Pancreas (tissue), 10 donors: ENCODE measurements around the gene KCNMA1. TPM values are rescaled to one million over a fixed set of nuclear protein-coding genes. Genes with fewer than 3 reads are reported as not detected.

Experiments
- ATAC-seq, 4 donors: fragments of 200-7000 bp; cut with Tn5 transposase; one replicate each; pipeline versions ENCODE4 v1.8.0 to v1.9.1; 2020; ENCODE audit warnings: mild to moderate bottlenecking in 4 of 4, moderate library complexity in 4 of 4
- DNase-seq, 6 donors: peaks; one replicate each; pipeline ENCODE4 v3.0.0-alpha.2; 2020
- FAIRE-seq: peaks from 2 replicates; lab custom pipeline; 2012; peaks lifted over from hg19 to GRCh38; lab: Jason Lieb, UNC
- H3K27ac ChIP-seq, 4 donors: fragments of 200-600 bp; sonication (generic); 1 replicate in 3 of 4; 2 replicates in 1 of 4; pipeline versions ENCODE4 v1.5.0 to v1.8.0; 2020
- H3K27me3 ChIP-seq, 4 donors: fragments of 200-600 bp; one replicate each; pipeline ENCODE4 v1.8.0; 2021
- H3K36me3 ChIP-seq, 3 donors: fragments of 200-600 bp; sonication (generic) in 1 of 3; one replicate each; pipeline versions ENCODE4 v1.5.0 to v1.8.0; 2020 to 2021
- H3K4me1 ChIP-seq, 3 donors: fragments of 200-600 bp; one replicate each; pipeline ENCODE4 v1.8.0; 2021
- H3K4me3 ChIP-seq, 4 donors: fragments of 200-600 bp; sonication (generic) in 2 of 4; one replicate each; pipeline versions ENCODE4 v1.5.0 to v1.8.0; 2020 to 2021
- H3K9me3 ChIP-seq, 4 donors: fragments of 200-600 bp; one replicate each; pipeline ENCODE4 v1.8.0; 2021
- WGBS, 2 donors: extraction: QIAGEN DNeasy Blood & Tissue Kit; methylation state at CpG; one replicate each; pipeline ENCODE4 v1.1.7; 2013; 5-methylcytosine and 5-hydroxymethylcytosine counted together
- intact Hi-C, 3 donors: fragments of 100-400 bp; cut with DNase I; formaldehyde crosslinking; loops; one replicate each; pipeline versions ENCODE4 v1.11.1 to v1.14.2; 2022
- polyA plus RNA-seq, 2 donors: library from polyadenylated mRNA; stranded (reverse); fragments of 200-250 nt; gene quantifications; one replicate each; pipeline ENCODE4 v1.2.3, GENCODE V29; 2013
- total RNA-seq, 6 donors: library from RNA; stranded (reverse); fragmentation: NEBNext Ultra II Directional in 4 of 6; extraction: Animal tissue kit (Norgen Biotek cat#: 25700) in 4 of 6; gene quantifications; one replicate each; pipeline versions ENCODE4 v1.2.1 to v1.2.4, GENCODE V29; 2021 to 2023
- TF ChIP-seq, protein P1 (sequence below), 4 donors: fragments of 200-600 bp; sonication (generic) in 3 of 4; IDR thresholded peaks; one replicate each; pipeline versions ENCODE4 v1.5.0 to v1.8.0; 2021; ENCODE audit warnings: antibody characterized with exemption in 4 of 4
- donor health status: healthy with polysubstance abuse.
- donor health status: DM: no; HTN: no; CAD: no; lungs with moderate emphysema.
- donor health status: DM: no; HTN: no; CAD: no.
- donor health status: control.
- donor health status: control.
- donor health status: Bipolar disorder and iron deficiency.
- donor health status: DM: yes; HTN: yes; CAD: no.
- donor health status: DM: no; HTN: no; CAD: no.
- donor health status: DM: no; HTN: no; CAD: no.
- donor health status: DM: yes; HTN: yes; CAD: no.

KCNMA1 gene
- total and polyA plus RNA-seq, 8 donors = 3.5 to 19.4 (median 9.3) TPM

DNA sequence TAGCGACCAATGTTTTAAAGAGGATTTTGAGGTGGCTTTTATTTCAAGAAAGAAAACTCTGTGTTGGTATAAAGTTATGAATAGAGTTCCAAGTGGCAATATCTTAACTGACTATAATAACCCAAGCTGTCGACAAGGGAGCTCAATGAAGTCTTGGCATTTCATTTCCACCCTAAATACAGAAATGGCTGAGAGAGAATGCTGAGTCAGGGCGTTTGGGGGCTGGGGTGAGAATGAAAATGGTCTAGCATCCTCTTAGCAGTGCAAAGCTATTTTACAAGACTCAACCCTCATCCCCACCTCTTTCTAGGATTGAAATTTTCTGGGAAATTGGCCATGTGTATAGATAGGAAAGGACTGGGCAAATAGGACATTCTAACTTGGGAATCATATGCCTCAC lies 759.1 kb downstream of the KCNMA1 start:
- Histone ChIP-seq H3K4me1 (peaks cover 0 to 5% (median 0%) of the 10 kb centered on the region in 3 donors), H3K27me3 (no peaks in the 10 kb centered on the region), H3K9me3 (no peaks in the 10 kb centered on the region), H3K4me3 (no peak overlapping the region), H3K27ac (no peak overlapping the region), H3K36me3 (no peaks in the 10 kb centered on the region)
- FAIRE-seq (no peak), ATAC-seq (no peak), DNase-seq (no peak)
- TF ChIP-seq, protein P1, sequence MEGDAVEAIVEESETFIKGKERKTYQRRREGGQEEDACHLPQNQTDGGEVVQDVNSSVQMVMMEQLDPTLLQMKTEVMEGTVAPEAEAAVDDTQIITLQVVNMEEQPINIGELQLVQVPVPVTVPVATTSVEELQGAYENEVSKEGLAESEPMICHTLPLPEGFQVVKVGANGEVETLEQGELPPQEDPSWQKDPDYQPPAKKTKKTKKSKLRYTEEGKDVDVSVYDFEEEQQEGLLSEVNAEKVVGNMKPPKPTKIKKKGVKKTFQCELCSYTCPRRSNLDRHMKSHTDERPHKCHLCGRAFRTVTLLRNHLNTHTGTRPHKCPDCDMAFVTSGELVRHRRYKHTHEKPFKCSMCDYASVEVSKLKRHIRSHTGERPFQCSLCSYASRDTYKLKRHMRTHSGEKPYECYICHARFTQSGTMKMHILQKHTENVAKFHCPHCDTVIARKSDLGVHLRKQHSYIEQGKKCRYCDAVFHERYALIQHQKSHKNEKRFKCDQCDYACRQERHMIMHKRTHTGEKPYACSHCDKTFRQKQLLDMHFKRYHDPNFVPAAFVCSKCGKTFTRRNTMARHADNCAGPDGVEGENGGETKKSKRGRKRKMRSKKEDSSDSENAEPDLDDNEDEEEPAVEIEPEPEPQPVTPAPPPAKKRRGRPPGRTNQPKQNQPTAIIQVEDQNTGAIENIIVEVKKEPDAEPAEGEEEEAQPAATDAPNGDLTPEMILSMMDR (IDR thresholded peaks at IDR 0.05) = no peak
- WGBS, 2 donors = 60 to 68% methylated on average over 3 of the region's 3 CpGs
- intact Hi-C loops = no loop called here

DNA sequence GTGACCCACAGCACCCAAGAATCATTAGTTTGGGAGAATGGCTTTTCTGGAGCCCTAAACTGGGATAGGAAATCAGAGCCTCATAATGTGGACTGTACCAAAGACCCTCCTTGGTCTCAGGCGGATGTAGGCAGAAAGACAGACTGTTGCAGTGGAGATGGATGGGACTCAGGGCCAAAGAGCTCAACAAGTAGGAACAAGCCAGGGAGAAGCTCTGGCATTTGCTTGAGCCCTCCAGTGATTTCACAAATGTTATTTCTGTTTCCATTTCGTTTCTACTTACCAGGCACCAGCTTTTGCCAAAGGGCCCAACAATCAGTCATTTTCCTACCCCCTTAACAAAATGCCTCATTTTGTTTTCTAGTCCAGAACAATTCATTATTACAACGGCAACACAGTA lies 762.7 kb downstream of the KCNMA1 start:
- no peak for DNase-seq
- Histone ChIP-seq H3K4me3 (no peak overlapping the region), H3K9me3 (no peaks in the 10 kb centered on the region), H3K36me3 (no peaks in the 10 kb centered on the region), H3K4me1 (peaks cover 0 to 5% (median 0%) of the 10 kb centered on the region in 3 donors), H3K27ac (no peak overlapping the region), H3K27me3 (no peaks in the 10 kb centered on the region)
- intact Hi-C loops = no loop called here
- 82 to 91% methylated on average over 3 of the region's 3 CpGs for WGBS, 2 donors
- no peak for FAIRE-seq
- TF ChIP-seq, protein P1 (IDR thresholded peaks at IDR 0.05) = no peak
- ATAC-seq = no peak

DNA sequence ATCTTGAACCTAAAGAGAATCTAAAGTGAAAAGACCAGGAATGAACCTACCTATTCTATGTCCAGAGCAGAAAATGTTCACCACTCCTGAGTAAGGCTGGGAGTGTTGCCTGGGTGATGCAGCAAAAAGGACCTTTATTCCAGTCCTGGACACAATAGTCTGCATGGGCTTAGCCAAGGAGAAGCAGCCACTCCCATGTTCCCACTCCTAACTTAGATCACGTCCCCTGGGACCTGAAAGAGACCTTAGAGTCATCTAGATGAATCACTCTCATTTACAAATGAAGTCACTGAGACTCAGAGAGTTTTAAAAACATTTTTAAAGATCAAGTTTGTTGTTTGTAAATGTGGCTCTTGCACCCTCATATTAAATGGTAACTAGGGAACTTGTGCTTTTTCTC lies 763.4 kb downstream of the KCNMA1 start:
- Histone ChIP-seq H3K9me3 (no peaks in the 10 kb centered on the region), H3K27ac (no peak overlapping the region), H3K4me1 (peaks cover 0 to 3% (median 0%) of the 10 kb centered on the region in 3 donors), H3K27me3 (no peaks in the 10 kb centered on the region), H3K4me3 (no peak overlapping the region), H3K36me3 (no peaks in the 10 kb centered on the region)
- FAIRE-seq (no peak), DNase-seq (no peak), ATAC-seq (peak in 2 of 4 donors; percentile 36 to 49)
- TF ChIP-seq, protein P1 (IDR thresholded peaks at IDR 0.05) = no peak
- 78 to 100% methylated on average over 1 of the region's 1 CpG for WGBS, 2 donors
- intact Hi-C loops = no loop called here

DNA sequence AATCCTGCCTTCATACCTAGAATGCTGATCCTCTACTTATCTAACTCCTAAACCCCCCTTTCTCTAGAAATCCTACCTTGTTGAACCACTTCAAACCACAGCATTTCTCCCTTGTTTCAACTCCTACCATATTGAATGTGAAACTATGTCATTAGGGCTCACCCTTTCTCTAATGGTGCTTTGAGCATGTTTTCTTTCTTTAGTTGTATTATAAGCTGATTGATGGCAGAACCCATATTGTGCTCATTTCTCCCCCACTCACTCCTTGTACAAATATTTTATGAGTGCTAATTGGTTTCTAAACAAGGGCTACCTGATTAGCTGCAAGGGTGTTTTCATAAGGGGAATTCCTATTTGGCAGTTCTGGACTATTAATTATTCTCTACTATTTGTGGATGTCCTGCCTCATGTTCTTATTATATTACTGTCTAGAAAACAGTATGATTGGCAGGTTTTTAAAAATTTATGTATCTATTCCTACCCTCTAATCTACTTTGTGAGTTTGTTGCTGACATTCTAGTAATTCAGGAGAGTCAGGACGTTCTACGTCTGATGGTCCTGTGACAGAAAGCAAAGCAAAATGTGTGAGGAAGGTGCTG lies 765.8 kb downstream of the KCNMA1 start:
- intact Hi-C loops = no loop called here
- Histone ChIP-seq H3K4me3 (no peak overlapping the region), H3K27ac (no peak overlapping the region), H3K27me3 (no peaks in the 10 kb centered on the region), H3K9me3 (no peaks in the 10 kb centered on the region), H3K36me3 (no peaks in the 10 kb centered on the region), H3K4me1 (no peaks in the 10 kb centered on the region)
- FAIRE-seq = no peak
- WGBS, 2 donors = 75 to 85% methylated on average over 2 of the region's 2 CpGs
- no peak for ATAC-seq
- TF ChIP-seq, protein P1 (IDR thresholded peaks at IDR 0.05) = no peak
- no peak for DNase-seq

DNA sequence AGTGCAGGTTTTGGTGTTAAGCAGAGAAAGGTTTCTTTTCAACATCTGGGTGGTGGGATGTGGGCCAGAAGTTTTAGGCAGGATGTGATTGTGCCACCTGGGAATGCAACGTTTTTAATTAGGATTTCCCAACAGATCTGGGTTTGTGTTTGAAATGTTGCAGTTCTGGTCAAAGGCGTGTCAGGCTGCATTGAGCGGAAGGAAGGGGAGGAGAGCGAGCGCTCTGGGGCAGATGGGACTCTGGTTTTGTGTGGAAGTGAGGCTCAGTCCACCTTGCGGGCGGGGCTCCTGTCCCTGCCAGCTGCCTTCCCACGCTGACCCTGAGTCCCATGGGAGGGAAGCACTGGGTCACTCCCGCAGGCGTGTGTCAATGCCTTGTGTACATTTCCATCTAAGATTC lies 767.7 kb downstream of the KCNMA1 start:
- no peak for FAIRE-seq
- no peaks in the 10 kb centered on the region for H3K27me3 ChIP-seq
- intact Hi-C loops = no loop called here
- H3K9me3 ChIP-seq = no peaks in the 10 kb centered on the region
- ATAC-seq = no peak
- H3K36me3 ChIP-seq = no peaks in the 10 kb centered on the region
- no peak overlapping the region for H3K27ac ChIP-seq
- DNase-seq = no peak
- no peaks in the 10 kb centered on the region for H3K4me1 ChIP-seq
- WGBS, 2 donors = 71 to 79% methylated on average over 10 of the region's 10 CpGs
- TF ChIP-seq, protein P1 (IDR thresholded peaks at IDR 0.05) = no peak
- no peak overlapping the region for H3K4me3 ChIP-seq
